K562 (cell line): ENCODE measurements around the gene MYBPHL. TPM values are rescaled to one million over a fixed set of nuclear protein-coding genes. Genes with fewer than 3 reads are reported as not detected.
A peak's percentile ranks its signal among the peaks of the same experiment; 100 is the strongest.

Experiments used
- ATF7 ChIP-seq: fragments of 450-650 bp; IDR thresholded peaks from 2 replicates; pipeline ENCODE4 v1.7.1; 2014; ENCODE audit warnings: mild to moderate bottlenecking, moderate library complexity
- BMI1 ChIP-seq: fragments of 150-350 bp; IDR thresholded peaks from 2 replicates; pipeline ENCODE4 v1.6.1; 2014; ENCODE audit warnings: low read length
- HMGN3 ChIP-seq: IDR thresholded peaks from 2 replicates; pipeline ENCODE4 v1.6.1; 2011; ENCODE audit warnings: borderline replicate concordance, low read depth, mild to moderate bottlenecking, mixed read lengths, low read length; ENCODE audit not compliant: insufficient read length; ENCODE audit errors: extremely low read depth
- KHSRP ChIP-seq: fragments of 450-650 bp; IDR thresholded peaks from 2 replicates; pipeline ENCODE4 v1.6.1; 2017
- LCOR ChIP-seq: sonication (generic); formaldehyde crosslinking; IDR thresholded peaks from 2 replicates; pipeline ENCODE4 v1.8.0; 2022; ENCODE audit warnings: mild to moderate bottlenecking, missing genetic modification reagents
- MEF2A ChIP-seq: IDR thresholded peaks from 2 replicates; pipeline ENCODE4 v1.6.1; 2011; ENCODE audit warnings: low read depth, mild to moderate bottlenecking, low read length, moderate library complexity; ENCODE audit not compliant: control insufficient read depth
- MTF1 ChIP-seq: fragments of 250-450 bp; sonication (Bioruptor Pico); IDR thresholded peaks from 2 replicates; pipeline ENCODE4 v1.9.0; 2021; ENCODE audit warnings: moderate library complexity, mild to moderate bottlenecking, inconsistent platforms, borderline replicate concordance
- MYNN ChIP-seq, 2 experiments: sonication (generic); formaldehyde crosslinking in 1 of 2; IDR thresholded peaks; 2 replicates each; pipeline versions ENCODE4 v1.5.0 to v1.6.1; 2016 to 2020; ENCODE audit warnings: antibody characterized with exemption in 1 of 2, missing genetic modification reagents in 1 of 2
- PCBP1 ChIP-seq: fragments of 200-400 bp; formaldehyde crosslinking; IDR thresholded peaks from 2 replicates; pipeline ENCODE4 v1.6.1; 2018; ENCODE audit warnings: mild to moderate bottlenecking, low read depth, low read length; ENCODE audit not compliant: poor library complexity, severe bottlenecking
- PHF21A ChIP-seq: fragments of 450-650 bp; IDR thresholded peaks from 2 replicates; pipeline ENCODE4 v1.6.1; 2017; ENCODE audit warnings: low read depth, borderline replicate concordance
- POLR2G ChIP-seq: fragments of 200-400 bp; formaldehyde crosslinking; IDR thresholded peaks from 2 replicates; pipeline ENCODE4 v1.6.1; 2017; ENCODE audit warnings: low read depth, mild to moderate bottlenecking, antibody characterized with exemption, low read length, moderate library complexity
- PREB ChIP-seq: sonication (generic); formaldehyde crosslinking; IDR thresholded peaks from 2 replicates; pipeline ENCODE4 v1.8.1; 2023; ENCODE audit warnings: mild to moderate bottlenecking, missing genetic modification reagents
- PTBP1 ChIP-seq: fragments of 200-400 bp; formaldehyde crosslinking; IDR thresholded peaks from 2 replicates; pipeline ENCODE4 v1.6.1; 2017; ENCODE audit warnings: low read depth, low read length
- RBM22 ChIP-seq: fragments of 200-400 bp; formaldehyde crosslinking; IDR thresholded peaks from 2 replicates; pipeline ENCODE4 v1.6.1; 2018; ENCODE audit warnings: low read length, low read depth; ENCODE audit not compliant: poor library complexity, severe bottlenecking
- RCOR1 ChIP-seq, 2 experiments: IDR thresholded peaks; 2 replicates each; pipeline ENCODE4 v1.6.1; 2012; ENCODE audit warnings: low read depth in 2 of 2, low read length in 2 of 2, borderline replicate concordance in 1 of 2, improper control_type of control experiment in 1 of 2
- SMAD4 ChIP-seq: fragments of 250-450 bp; sonication (Bioruptor Pico); conservative IDR thresholded peaks from 2 replicates; pipeline ENCODE4 v1.8.0; 2021; ENCODE audit warnings: inconsistent platforms, mild to moderate bottlenecking, moderate library complexity
- SRF ChIP-seq, 2 experiments: fragments of 250-450, 450-650 bp in 1 of 2; sonication (Bioruptor Pico) in 1 of 2; sonication (generic) in 1 of 2; formaldehyde crosslinking; IDR thresholded peaks; 2 replicates each; pipeline versions ENCODE4 v1.5.0 to v1.5.1; 2020 to 2022; ENCODE audit warnings: mild to moderate bottlenecking in 1 of 2, missing genetic modification reagents in 1 of 2
- TAF9B ChIP-seq: fragments of 450-650 bp; IDR thresholded peaks from 2 replicates; pipeline ENCODE4 v1.6.1; 2018; ENCODE audit warnings: mild to moderate bottlenecking; ENCODE audit not compliant: partially characterized antibody
- TARDBP ChIP-seq: fragments of 450-650 bp; IDR thresholded peaks from 2 replicates; pipeline ENCODE4 v1.6.1; 2016
- TCF15 ChIP-seq: fragments of 250-450 bp; sonication (Bioruptor Pico); IDR thresholded peaks from 2 replicates; pipeline ENCODE4 v1.8.0; 2022; ENCODE audit warnings: moderate library complexity, mild to moderate bottlenecking, inconsistent platforms
- TEAD1 ChIP-seq, 2 experiments: fragments of 450-650 bp in 1 of 2; sonication (generic) in 1 of 2; formaldehyde crosslinking; IDR thresholded peaks; 2 replicates each; pipeline versions ENCODE4 v1.4.0 to v1.8.0; 2020 to 2022; ENCODE audit warnings: mild to moderate bottlenecking in 2 of 2, missing genetic modification reagents in 1 of 2
- ZFX ChIP-seq: sonication (generic); formaldehyde crosslinking; IDR thresholded peaks from 2 replicates; pipeline ENCODE4 v1.8.0; 2022; ENCODE audit warnings: mild to moderate bottlenecking, missing genetic modification reagents, moderate library complexity
- ZNF583 ChIP-seq: fragments of 250-450 bp; sonication (Bioruptor Pico); IDR thresholded peaks from 2 replicates; pipeline ENCODE4 v1.4.0; 2020
- ZNF707 ChIP-seq: fragments of 250-450 bp; sonication (Bioruptor Pico); conservative IDR thresholded peaks from 2 replicates; pipeline ENCODE4 v1.8.0; 2022; ENCODE audit warnings: inconsistent platforms, mild to moderate bottlenecking, moderate library complexity
- ZSCAN32 ChIP-seq: fragments of 450-650 bp; formaldehyde crosslinking; IDR thresholded peaks from 2 replicates; pipeline ENCODE4 v1.4.0; 2020; ENCODE audit warnings: mild to moderate bottlenecking, moderate library complexity
- polyA plus RNA-seq, 8 experiments: library from polyadenylated mRNA; depleted of rRNA in 4 of 8; stranded (reverse) in 5 of 8; unstranded in 3 of 8; fragments of >200 nt; fragmentation: Nextera tagmentation in 2 of 8; fragmentation: Illumina TruSeq in 1 of 8; extraction: Ambion mirVana in 2 of 8; extraction: Trizol in 1 of 8; gene quantifications; 2 replicates each; pipeline versions ENCODE4 v1.2.1 to v1.2.3, GENCODE V29; 2011 to 2014; ENCODE audit warnings: inconsistent platforms in 1 of 8, missing spikeins in 1 of 8
- total RNA-seq, 7 experiments: library from RNA; depleted of rRNA in 6 of 7; stranded (reverse); fragments of >200 nt in 6 of 7; fragmentation: Illumina TruSeq in 2 of 7; extraction: Trizol in 2 of 7; gene quantifications; 2 replicates each; pipeline versions ENCODE4 v1.2.1 to v1.2.3, GENCODE V29; 2011 to 2021; ENCODE audit warnings: low replicate concordance in 1 of 7
- TF ChIP-seq, protein P1 (sequence below), 2 experiments: IDR thresholded peaks; 2 replicates each; pipeline ENCODE4 v1.6.1; 2011; ENCODE audit warnings: borderline replicate concordance in 1 of 2, control low read depth in 1 of 2, low read depth in 1 of 2, low read length in 1 of 2, mild to moderate bottlenecking in 1 of 2, mixed read lengths in 1 of 2, moderate library complexity in 1 of 2; ENCODE audit not compliant: insufficient read depth in 1 of 2, insufficient read length in 1 of 2, poor library complexity in 1 of 2, severe bottlenecking in 1 of 2; ENCODE audit errors: extremely low read depth in 1 of 2

MYBPHL gene
- total and polyA plus RNA-seq, 9 of the 15 experiments (the other 6 are each of a cell fraction or from before 2014, with no cell fraction given), result 0.20 to 1.9 (median 0.33) TPM

DNA sequence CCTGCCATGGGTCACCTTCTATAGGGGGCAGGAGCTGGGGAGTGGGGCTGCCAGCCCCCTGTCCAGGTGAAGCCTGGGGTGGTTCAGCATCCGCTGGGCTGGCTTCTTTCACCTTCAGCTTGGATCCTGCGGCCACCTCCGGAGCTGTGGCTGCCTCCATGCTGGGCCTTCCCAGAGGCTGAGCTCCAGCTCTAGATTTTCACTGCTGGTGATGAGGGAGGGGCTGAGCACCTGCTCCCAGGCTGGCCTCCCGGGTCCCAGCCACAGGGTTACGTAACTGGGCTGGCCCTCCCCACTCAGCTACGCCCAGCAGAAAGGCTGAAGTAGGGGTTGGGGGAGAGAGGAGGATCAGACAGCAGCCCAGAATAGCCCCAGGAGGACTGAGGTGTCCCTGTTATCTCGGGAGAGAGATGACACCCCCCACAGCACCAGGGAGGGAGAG is at the start of gene MYBPHL (continued):
- TF ChIP-seq MEF2A (peak; percentile 48; the same call in 1 of the 2 replicates), MYNN (IDR thresholded peaks at IDR 0.05) (no peak), MYNN (CRISPR knock-in tag; IDR thresholded peaks at IDR 0.05) (no peak), PREB (CRISPR knock-in tag) (no peak), ZFX (CRISPR knock-in tag) (peak; percentile 65), MTF1 (no peak), ZNF707 (CRISPR knock-in tag) (no peak), TAF9B (no peak), RCOR1 (IDR thresholded peaks at IDR 0.05; ENCODE audit: borderline replicate concordance in 1 of 2, low read depth in 2 of 2, low read length in 2 of 2) (no peak), ZNF583 (no peak), ATF7 (peak; percentile 41; the same call in 1 of the 2 replicates), POLR2G (peak; percentile 65), TARDBP (no peak), BMI1 (no peak), SRF (CRISPR knock-in tag; IDR thresholded peaks at IDR 0.05) (peak in 1 of 2 experiments; percentile 18; a peak in 1 of 4 replicates), PCBP1 (peak; percentile 34), PTBP1 (0 out of 2 replicates have a peak, but pooled peaks have one; percentile 16), LCOR (CRISPR knock-in tag) (peak; percentile 11; the same call in 1 of the 2 replicates), HMGN3 (no peak), RBM22 (peak; percentile 61), ZSCAN32 (CRISPR knock-in tag) (no peak), TEAD1 (CRISPR knock-in tag; IDR thresholded peaks at IDR 0.05) (no peak), KHSRP (no peak), SMAD4 (CRISPR knock-in tag) (no peak), PHF21A (no peak), TCF15 (CRISPR knock-in tag) (no peak)
- TF ChIP-seq, protein P1, sequence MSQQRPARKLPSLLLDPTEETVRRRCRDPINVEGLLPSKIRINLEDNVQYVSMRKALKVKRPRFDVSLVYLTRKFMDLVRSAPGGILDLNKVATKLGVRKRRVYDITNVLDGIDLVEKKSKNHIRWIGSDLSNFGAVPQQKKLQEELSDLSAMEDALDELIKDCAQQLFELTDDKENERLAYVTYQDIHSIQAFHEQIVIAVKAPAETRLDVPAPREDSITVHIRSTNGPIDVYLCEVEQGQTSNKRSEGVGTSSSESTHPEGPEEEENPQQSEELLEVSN (IDR thresholded peaks at IDR 0.05; ENCODE audit: borderline replicate concordance in 1 of 2, extremely low read depth in 1 of 2, insufficient read depth in 1 of 2, insufficient read length in 1 of 2, low read depth in 1 of 2, low read length in 1 of 2, poor library complexity in 1 of 2, severe bottlenecking in 1 of 2), result peak in 1 of 2 experiments; percentile 4
